ENCODE measurements around the gene GRAP2. TPM values are rescaled to one million over a fixed set of nuclear protein-coding genes. Genes with fewer than 3 reads are reported as not detected.

GRAP2 gene
- total RNA-seq, 1 donor from 2014 or later, result not detected

- TF ChIP-seq CTCF (IDR thresholded peaks at IDR 0.05), result no peak
- no peaks in the 10 kb centered on the region for H3K36me3 Mint-ChIP-seq (ENCODE audit: unreplicated experiment)
- H3K27ac Mint-ChIP-seq (ENCODE audit: unreplicated experiment), result no peak overlapping the region
- H3K27me3 Mint-ChIP-seq (ENCODE audit: unreplicated experiment), result peaks cover 63% of the 10 kb centered on the region
- no peaks in the 10 kb centered on the region for H3K9me3 Mint-ChIP-seq (ENCODE audit: unreplicated experiment)
- no peaks in the 10 kb centered on the region for H3K4me1 Mint-ChIP-seq (ENCODE audit: unreplicated experiment)
- no peak overlapping the region for H3K4me3 Mint-ChIP-seq (ENCODE audit: unreplicated experiment)
- no peak for DNase-seq (ENCODE audit: extremely low spot score, unreplicated experiment)
Measured at GRCh38 chr22:39907047-39907446, 6.2 kb downstream of the GRAP2 start.

GRCh38 chr22:39907605-39908097 is 6.8 kb downstream of the GRAP2 start:
- Mint-ChIP-seq H3K36me3 (ENCODE audit: unreplicated experiment) (no peaks in the 10 kb centered on the region), H3K4me1 (ENCODE audit: unreplicated experiment) (no peaks in the 10 kb centered on the region), H3K27ac (ENCODE audit: unreplicated experiment) (no peak overlapping the region), H3K9me3 (ENCODE audit: unreplicated experiment) (no peaks in the 10 kb centered on the region), H3K4me3 (ENCODE audit: unreplicated experiment) (no peak overlapping the region), H3K27me3 (ENCODE audit: unreplicated experiment) (peaks cover 63% of the 10 kb centered on the region)
- TF ChIP-seq CTCF (IDR thresholded peaks at IDR 0.05), result no peak
- DNase-seq (ENCODE audit: extremely low spot score, unreplicated experiment), result no peak

GRCh38 chr22:39908136-39908535 is 7.3 kb downstream of the GRAP2 start:
- no peak overlapping the region for H3K4me3 Mint-ChIP-seq (ENCODE audit: unreplicated experiment)
- no peaks in the 10 kb centered on the region for H3K4me1 Mint-ChIP-seq (ENCODE audit: unreplicated experiment)
- H3K27ac Mint-ChIP-seq (ENCODE audit: unreplicated experiment), result no peak overlapping the region
- TF ChIP-seq CTCF (IDR thresholded peaks at IDR 0.05), result no peak
- no peaks in the 10 kb centered on the region for H3K36me3 Mint-ChIP-seq (ENCODE audit: unreplicated experiment)
- DNase-seq (ENCODE audit: extremely low spot score, unreplicated experiment), result no peak
- no peaks in the 10 kb centered on the region for H3K9me3 Mint-ChIP-seq (ENCODE audit: unreplicated experiment)
- H3K27me3 Mint-ChIP-seq (ENCODE audit: unreplicated experiment), result peaks cover 62% of the 10 kb centered on the region

- no peak for TF ChIP-seq CTCF (IDR thresholded peaks at IDR 0.05)
- H3K4me3 Mint-ChIP-seq (ENCODE audit: unreplicated experiment), result no peak overlapping the region
- DNase-seq (ENCODE audit: extremely low spot score, unreplicated experiment), result no peak
- H3K4me1 Mint-ChIP-seq (ENCODE audit: unreplicated experiment), result no peaks in the 10 kb centered on the region
- no peak overlapping the region for H3K27ac Mint-ChIP-seq (ENCODE audit: unreplicated experiment)
- H3K9me3 Mint-ChIP-seq (ENCODE audit: unreplicated experiment), result no peaks in the 10 kb centered on the region
- no peaks in the 10 kb centered on the region for H3K36me3 Mint-ChIP-seq (ENCODE audit: unreplicated experiment)
- peaks cover 67% of the 10 kb centered on the region for H3K27me3 Mint-ChIP-seq (ENCODE audit: unreplicated experiment)
Measured at GRCh38 chr22:39908737-39909136, 7.9 kb downstream of the GRAP2 start.

- Mint-ChIP-seq H3K36me3 (ENCODE audit: unreplicated experiment) (no peaks in the 10 kb centered on the region), H3K27me3 (ENCODE audit: unreplicated experiment) (peaks cover 66% of the 10 kb centered on the region), H3K27ac (ENCODE audit: unreplicated experiment) (no peak overlapping the region), H3K9me3 (ENCODE audit: unreplicated experiment) (no peaks in the 10 kb centered on the region), H3K4me1 (ENCODE audit: unreplicated experiment) (no peaks in the 10 kb centered on the region), H3K4me3 (ENCODE audit: unreplicated experiment) (no peak overlapping the region)
- DNase-seq (ENCODE audit: extremely low spot score, unreplicated experiment), result no peak
- no peak for TF ChIP-seq CTCF (IDR thresholded peaks at IDR 0.05)
Measured at GRCh38 chr22:39910876-39911613, 10.2 kb downstream of the GRAP2 start.
